Mesothelial cell of epicardium (in vitro differentiated cells): ENCODE measurements around the gene CBX4. TPM values are rescaled to one million over a fixed set of nuclear protein-coding genes. Genes with fewer than 3 reads are reported as not detected.

ENCODE experiments used
- DNase-seq, 2 experiments: peaks; one replicate each; pipeline ENCODE4 v3.0.0; 2021; ENCODE audit warnings: low spot score in 2 of 2; ENCODE audit not compliant: unreplicated experiment in 2 of 2
- H3K27ac Mint-ChIP-seq: 2 replicates; pipeline ENCODE4 v1.8.0; 2021; ENCODE audit warnings: mixed read lengths
- H3K27me3 Mint-ChIP-seq: 2 replicates; pipeline ENCODE4 v1.8.0; 2021; ENCODE audit warnings: low read depth, mixed read lengths
- H3K36me3 Mint-ChIP-seq: 2 replicates; pipeline ENCODE4 v1.8.0; 2021; ENCODE audit warnings: mixed read lengths
- H3K4me1 Mint-ChIP-seq: 2 replicates; pipeline ENCODE4 v1.8.0; 2021; ENCODE audit warnings: mixed read lengths
- H3K4me3 Mint-ChIP-seq: 2 replicates; pipeline ENCODE4 v1.8.0; 2021; ENCODE audit warnings: mild to moderate bottlenecking, moderate library complexity, mixed read lengths
- H3K9me3 Mint-ChIP-seq: 2 replicates; pipeline ENCODE4 v1.8.0; 2021; ENCODE audit warnings: mixed read lengths
- total RNA-seq: library from RNA; stranded (reverse); gene quantifications from 3 replicates; pipeline ENCODE4 v1.2.1, GENCODE V29; 2021
- TF ChIP-seq, protein P1 (sequence below): fragments of 200-600 bp; sonication (generic); IDR thresholded peaks from one replicate; pipeline ENCODE4 v1.5.0; 2021; ENCODE audit warnings: antibody characterized with exemption; ENCODE audit not compliant: unreplicated experiment

The CBX4 gene
- total RNA-seq, 1 donor from 2014 or later = 32.1 TPM

DNA sequence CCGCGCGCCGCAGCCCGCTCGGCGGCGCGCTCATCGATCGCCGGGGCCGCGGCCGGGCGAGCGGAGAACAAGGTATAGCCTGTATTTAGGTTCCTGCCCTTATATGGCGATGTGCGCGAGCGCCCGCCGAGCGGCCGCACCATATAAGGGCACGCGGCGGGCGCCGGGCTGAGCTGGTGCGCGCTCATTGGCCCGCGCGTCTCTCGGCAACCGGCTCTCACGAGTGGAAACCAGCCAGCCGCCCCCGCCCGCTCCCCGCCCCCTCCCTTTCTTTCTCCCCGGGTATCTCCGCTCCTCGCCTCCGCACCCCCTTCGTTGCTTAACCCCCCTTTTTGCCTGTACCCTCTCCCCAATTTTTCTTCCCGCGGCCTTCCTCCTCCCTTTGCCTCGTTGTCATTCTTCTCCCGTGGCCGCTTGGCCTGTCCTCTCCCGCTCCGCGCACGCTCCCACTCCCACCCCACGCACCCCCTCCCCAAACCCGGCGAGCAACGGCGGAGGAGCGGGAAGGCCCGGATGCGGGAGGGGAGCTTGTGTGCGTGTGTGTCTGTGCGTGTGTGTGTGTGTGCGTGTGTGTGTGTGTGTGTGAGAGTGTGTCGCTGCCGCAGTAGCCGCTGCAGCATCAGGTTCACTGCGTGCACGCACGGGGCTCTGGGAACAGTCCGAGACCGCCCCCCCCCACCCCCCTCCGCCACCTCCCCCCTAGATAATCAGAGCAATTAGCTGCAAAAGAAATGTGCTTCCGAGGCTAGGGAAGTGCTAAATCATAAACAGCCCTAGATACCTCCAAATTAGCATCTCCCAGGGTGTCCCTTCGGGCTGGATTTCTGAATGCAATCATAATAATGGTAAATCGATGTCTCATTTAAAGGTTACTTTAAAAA is 28.9 kb downstream of the CBX4 start:
- DNase-seq = peak; percentile 75 to 83

DNA sequence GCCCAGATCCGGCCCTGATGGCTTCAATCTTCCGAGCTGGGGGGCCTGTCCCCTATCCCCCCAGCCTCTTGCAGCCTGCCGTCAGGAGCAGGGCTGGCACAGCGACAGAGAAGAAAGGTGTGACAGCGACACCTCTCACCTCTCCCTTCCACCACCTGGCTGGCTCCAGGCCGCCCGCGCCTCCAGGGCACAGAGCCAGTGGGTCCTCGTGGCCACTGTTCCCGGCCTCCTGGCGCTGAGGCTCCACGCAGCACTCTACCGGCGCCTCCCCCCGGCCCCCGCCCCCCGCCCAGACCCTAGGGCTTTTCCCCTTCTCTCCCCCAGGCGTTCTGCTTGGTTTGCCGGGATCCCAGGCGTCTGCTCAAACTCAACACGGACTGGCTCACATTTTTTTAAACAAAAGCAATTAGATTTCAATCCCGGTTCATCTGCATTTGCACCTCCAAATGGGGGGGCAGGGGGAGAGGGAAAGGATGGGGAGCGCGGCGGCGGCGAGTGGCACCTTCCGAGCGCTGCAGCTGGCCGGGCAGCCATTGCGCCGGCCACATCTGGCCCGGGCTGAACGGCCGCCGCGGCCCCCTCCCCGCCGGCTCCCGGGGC is 29.6 kb downstream of the CBX4 start:
- Mint-ChIP-seq H3K36me3 (no peaks in the 10 kb centered on the region), H3K4me1 (peaks cover 26% of the 10 kb centered on the region), H3K27me3 (peaks cover 82% of the 10 kb centered on the region), H3K9me3 (no peaks in the 10 kb centered on the region), H3K27ac (peak overlapping the region; percentile 50), H3K4me3 (peak overlapping the region; percentile 50)
- no peak for DNase-seq
- TF ChIP-seq, protein P1, sequence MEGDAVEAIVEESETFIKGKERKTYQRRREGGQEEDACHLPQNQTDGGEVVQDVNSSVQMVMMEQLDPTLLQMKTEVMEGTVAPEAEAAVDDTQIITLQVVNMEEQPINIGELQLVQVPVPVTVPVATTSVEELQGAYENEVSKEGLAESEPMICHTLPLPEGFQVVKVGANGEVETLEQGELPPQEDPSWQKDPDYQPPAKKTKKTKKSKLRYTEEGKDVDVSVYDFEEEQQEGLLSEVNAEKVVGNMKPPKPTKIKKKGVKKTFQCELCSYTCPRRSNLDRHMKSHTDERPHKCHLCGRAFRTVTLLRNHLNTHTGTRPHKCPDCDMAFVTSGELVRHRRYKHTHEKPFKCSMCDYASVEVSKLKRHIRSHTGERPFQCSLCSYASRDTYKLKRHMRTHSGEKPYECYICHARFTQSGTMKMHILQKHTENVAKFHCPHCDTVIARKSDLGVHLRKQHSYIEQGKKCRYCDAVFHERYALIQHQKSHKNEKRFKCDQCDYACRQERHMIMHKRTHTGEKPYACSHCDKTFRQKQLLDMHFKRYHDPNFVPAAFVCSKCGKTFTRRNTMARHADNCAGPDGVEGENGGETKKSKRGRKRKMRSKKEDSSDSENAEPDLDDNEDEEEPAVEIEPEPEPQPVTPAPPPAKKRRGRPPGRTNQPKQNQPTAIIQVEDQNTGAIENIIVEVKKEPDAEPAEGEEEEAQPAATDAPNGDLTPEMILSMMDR = no peak

More for the DNA sequence above, 28.9 kb downstream of the CBX4 start:
- Mint-ChIP-seq H3K27ac (no peak overlapping the region), H3K27me3 (peaks cover 76% of the 10 kb centered on the region), H3K4me3 (peak overlapping the region; percentile 46), H3K36me3 (no peaks in the 10 kb centered on the region), H3K4me1 (peaks cover 26% of the 10 kb centered on the region), H3K9me3 (no peaks in the 10 kb centered on the region)
- TF ChIP-seq, protein P1 = no peak

DNA sequence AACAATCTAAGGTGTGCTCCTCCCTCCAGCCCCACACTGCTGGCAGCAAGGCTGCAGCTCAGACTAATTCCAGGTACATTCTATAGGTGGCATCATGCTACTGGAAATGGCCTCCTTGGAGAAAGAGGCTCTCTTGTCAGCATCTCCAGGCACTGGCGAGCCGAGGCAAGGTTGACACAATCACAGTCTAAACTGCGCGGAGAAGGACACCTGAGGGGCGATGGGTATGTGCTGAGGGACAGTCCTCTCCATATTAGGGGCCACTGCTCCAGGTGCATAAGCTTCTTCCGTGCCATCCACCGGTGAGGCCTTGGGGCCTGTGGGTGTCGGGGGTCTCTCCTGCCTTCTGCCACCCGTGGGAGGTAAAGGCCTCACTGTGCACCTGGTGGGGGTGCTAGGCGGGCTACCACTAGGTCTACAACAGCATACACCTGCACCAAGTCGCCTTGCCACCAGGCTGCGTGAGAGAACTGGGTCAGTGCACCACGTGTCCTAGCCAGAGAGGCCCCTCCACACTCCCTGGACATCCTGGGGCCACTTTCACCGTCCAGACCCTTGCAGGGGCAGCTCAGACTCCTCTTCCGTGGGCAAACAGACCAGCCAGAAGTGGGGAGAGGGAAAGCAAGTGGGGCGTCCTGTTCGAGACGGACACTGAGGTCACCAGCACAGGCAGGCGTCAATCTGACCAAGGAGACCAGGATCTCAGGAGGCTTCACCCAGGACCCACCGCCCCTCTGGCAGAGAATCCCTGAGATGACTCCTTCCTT is 30.3 kb downstream of the CBX4 start:
- TF ChIP-seq, protein P1 = no peak
- Mint-ChIP-seq H3K27ac (peak overlapping the region; percentile 43), H3K4me1 (peaks cover 23% of the 10 kb centered on the region), H3K27me3 (peaks cover 82% of the 10 kb centered on the region), H3K9me3 (no peaks in the 10 kb centered on the region), H3K36me3 (no peaks in the 10 kb centered on the region), H3K4me3 (peak overlapping the region; percentile 46)
- DNase-seq = no peak

- TF ChIP-seq, protein P1 = no peak
- no peak for DNase-seq
- peaks cover 93% of the 10 kb centered on the region for H3K27me3 Mint-ChIP-seq
- no peaks in the 10 kb centered on the region for H3K36me3 Mint-ChIP-seq
- no peak overlapping the region for H3K27ac Mint-ChIP-seq
- no peak overlapping the region for H3K4me3 Mint-ChIP-seq
- no peaks in the 10 kb centered on the region for H3K9me3 Mint-ChIP-seq
- peaks cover 18% of the 10 kb centered on the region for H3K4me1 Mint-ChIP-seq
These were observed 32.1 kb downstream of the CBX4 start for GRCh38 chr17:79806863-79807720.

- H3K9me3 Mint-ChIP-seq = no peaks in the 10 kb centered on the region
- H3K4me3 Mint-ChIP-seq = no peak overlapping the region
- TF ChIP-seq, protein P1 = no peak
- H3K4me1 Mint-ChIP-seq = peaks cover 12% of the 10 kb centered on the region
- H3K27me3 Mint-ChIP-seq = peaks cover 93% of the 10 kb centered on the region
- no peaks in the 10 kb centered on the region for H3K36me3 Mint-ChIP-seq
- DNase-seq = no peak
- no peak overlapping the region for H3K27ac Mint-ChIP-seq
These were observed 32.8 kb downstream of the CBX4 start for GRCh38 chr17:79806446-79806760.
